Cerebellar cortex (tissue), 1 donor: Measurements from ENCODE around the gene LRCOL1.
"Not testable (repeated sequence)": the region's sequence is repeated elsewhere in the genome, so short reads cannot be mapped to it uniquely, and the experiment has no call there.

ENCODE experiments used
- DNase-seq: peaks from one replicate; pipeline ENCODE4 v3.0.0-alpha.2; 2015; ENCODE audit warnings: low spot score

LRCOL1 gene

DNA sequence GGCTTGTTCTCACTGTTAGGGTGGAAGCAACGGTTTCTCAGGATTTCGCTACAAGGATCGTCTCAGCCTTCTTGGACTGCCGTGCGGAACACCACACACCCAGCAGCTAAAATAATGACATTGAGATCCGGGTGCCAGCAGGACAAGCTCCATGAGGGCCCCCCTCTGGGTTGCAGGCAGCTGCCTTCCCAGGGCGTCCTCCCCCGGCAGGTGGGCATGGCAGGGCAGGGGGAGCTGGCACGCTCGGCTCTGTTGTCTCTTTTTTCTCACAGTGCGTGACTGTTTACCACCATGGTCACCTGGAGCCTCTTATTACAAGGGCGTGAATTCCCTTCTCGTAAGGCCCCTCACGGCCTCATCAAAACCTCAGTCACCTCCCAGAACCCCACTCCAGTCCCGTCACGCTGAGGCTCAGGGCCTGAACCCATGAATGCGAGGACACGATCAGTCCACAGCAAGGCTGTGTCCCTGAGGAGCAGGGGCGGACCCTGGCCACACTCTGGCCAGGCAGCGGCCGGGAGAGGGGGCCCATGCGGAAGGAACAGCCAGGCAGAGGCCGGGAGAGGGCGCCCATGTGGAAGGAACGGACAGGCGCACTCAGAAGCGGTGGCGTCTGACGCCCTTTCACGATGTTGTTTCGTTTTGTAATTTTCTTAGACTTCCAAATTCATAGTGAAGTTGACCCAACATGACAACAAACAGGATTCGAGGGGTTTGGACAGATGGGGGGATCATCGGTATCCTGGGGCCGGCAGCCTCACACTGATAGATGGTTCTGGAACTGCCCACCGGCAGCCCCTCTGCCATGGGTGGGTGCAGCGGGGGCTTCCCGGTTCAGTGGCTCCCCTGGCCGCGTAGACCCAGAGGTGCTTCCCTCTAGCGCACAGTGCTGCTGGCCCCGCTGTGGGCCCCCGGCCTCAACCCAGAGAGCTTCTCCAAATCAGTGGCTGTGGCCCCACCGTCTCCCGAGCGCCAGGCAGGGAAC lies 10.0 kb downstream of the LRCOL1 start:
- peak; percentile 60 for DNase-seq

DNA sequence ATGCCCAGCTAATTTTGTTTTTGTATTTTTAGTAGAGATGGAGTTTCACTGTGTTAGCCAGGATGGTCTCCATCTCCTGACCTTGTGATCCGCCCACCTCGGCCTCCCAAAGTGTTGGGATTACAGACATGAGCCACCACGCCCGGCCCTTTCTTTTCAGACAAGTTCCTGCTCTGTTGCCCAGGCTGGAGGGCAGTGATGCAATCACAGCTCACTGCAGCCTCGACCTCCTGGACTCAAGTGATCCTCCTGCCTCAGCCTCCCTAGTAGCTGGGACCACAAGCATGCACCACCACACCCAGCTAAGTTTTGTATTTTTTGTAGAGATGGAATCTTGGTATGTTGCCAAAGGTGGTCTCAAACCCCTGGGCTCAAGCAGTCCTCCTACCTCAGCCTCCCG lies 10.9 kb downstream of the LRCOL1 start:
- not testable (repeated sequence) for DNase-seq

DNA sequence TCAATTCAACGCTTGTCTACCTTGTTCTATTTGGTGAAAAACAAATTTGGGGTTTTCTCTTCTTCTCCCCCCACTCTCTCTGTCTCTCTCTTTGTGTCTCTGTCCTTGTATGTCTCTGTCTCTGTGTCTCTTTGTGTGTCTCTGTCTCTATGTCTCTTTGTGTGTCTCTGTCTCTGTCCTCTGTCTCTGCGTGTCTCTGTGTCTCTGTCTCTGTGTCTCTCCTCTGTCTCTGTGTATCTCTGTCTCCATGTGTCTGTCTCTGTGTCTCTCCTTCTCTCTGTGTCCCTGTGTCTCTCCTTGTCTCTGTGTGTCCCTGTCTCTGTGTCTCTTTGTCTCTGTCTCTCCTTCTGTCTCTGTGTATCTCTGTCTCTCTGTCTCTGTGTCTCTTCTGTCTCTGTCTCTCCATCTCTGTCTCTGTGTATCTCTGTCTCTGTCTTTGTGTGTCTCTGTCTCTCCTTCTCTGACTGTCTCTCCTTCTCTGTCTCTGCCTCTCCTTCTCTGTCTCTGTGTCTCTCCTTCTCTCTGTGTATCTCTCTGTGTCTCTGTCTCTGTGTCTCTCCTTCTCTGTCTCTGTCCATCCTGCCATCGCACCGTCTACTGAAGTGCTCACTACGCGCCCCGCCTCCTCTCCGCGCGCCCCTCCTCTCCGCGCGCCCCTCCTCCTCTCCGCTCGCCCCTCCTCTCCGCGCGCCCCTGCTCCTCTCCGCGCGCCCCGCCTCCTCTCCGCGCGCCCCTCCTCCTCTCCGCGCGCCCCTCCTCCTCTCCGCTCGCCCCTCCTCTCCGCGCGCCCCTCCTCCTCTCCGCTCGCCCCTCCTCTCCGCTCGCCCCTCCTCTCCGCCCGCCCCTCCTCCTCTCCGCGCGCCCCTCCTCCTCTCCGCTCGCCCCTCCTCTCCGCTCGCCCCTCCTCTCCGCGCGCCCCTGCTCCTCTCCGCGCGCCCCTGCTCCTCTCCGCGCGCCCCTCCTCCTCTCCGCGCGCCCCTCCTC lies 12.8 kb downstream of the LRCOL1 start:
- peak; percentile 34 for DNase-seq

DNA sequence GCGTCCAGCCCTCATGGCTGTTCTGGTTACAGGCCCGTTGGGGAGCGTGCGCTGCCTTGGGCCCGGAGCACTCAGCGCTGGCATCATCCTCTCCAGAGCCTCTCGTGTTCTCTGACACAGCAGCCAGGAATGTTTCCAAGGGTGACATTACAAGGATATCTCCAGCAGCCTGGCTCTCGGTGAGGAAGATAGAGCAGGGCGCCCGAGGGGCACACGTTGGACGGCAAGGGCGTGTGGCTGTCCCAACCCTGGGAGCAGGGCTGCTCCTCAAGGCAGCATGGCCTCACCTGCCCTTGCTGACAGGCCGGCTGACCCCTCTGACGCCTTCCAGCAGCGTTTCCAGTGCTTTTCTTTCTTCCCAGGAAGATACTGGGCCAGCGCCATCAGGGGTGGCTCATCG lies 14.4 kb downstream of the LRCOL1 start:
- DNase-seq: peak; percentile 50

DNA sequence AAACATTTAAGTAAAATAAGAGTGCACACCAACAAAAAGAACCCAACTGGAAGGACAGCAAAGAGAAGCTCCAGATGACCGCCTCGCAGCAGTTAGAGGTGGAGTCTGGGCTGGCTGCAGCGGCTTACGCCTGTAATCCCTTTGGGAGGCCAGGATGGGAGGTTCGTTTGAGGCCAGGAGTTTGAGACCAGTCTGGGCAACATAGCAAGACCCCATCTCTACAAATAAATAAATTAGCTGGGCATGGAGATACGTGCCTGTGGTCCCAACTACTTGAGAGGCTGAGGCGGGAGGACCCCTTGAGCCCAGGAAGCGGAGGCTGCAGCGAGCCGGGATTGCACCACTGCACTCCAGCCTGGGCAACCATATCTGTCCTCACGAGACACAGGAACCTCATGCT lies 15.2 kb downstream of the LRCOL1 start:
- no peak for DNase-seq

DNA sequence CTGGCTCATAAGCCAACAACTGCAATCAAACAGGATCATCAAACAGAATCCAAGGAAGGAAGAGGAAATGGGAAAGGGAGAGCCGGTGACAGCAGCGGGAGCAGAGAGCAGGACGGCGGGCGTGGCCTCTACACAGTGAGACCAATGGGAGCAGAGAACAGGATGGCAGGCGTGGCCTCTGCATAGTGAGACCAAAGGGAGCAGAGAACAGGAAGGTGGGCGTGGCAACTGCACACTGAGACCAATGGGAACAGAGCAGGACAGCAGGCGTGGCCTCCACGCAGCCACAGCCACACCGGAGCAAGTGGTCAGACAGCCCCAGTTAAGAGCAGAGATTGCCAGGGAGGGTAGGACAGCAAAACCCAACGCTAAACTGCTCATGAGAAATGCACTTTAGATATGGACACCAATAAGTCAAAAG lies 16.4 kb downstream of the LRCOL1 start:
- DNase-seq: peak; percentile 99

DNA sequence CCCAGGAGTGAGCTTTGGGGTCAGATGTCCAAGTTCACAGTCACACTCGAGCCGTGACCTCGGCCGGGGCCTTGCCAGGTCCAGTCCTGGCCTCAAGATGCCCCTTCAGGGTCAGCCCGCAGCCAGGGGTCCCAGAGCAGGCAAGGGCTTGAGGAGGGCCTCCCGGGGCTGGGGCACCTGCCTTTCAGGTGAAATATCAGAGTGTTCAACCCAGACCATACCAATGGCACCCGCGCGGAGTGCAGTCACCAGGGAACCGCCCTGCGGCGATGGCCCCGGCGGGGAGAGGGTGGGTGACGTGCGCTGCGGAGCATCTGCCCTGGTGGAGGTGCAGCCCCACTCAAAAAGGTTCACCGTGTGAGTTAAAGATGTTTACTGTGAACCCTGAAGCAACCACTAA lies 16.9 kb downstream of the LRCOL1 start:
- no peak for DNase-seq

DNA sequence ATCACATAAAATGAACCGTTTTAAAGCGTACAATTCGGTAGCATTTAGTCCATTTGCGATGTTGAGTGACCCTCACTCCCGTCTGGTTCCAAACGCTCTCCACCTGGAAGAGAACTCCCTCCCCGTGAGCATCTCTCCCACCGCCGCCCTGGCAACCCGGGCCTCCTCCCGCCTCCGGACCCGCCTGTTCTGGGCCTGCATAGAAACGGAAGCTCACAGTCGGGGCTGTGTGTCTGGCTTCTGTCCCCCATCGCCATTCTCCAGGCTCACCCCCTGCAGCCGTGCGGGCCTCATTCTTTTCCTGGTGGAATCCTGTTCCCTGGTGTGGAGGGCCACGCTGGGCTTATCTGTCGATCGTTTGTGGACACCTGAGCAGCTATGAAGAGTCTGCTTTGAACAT lies 17.3 kb downstream of the LRCOL1 start:
- DNase-seq: no peak

DNA sequence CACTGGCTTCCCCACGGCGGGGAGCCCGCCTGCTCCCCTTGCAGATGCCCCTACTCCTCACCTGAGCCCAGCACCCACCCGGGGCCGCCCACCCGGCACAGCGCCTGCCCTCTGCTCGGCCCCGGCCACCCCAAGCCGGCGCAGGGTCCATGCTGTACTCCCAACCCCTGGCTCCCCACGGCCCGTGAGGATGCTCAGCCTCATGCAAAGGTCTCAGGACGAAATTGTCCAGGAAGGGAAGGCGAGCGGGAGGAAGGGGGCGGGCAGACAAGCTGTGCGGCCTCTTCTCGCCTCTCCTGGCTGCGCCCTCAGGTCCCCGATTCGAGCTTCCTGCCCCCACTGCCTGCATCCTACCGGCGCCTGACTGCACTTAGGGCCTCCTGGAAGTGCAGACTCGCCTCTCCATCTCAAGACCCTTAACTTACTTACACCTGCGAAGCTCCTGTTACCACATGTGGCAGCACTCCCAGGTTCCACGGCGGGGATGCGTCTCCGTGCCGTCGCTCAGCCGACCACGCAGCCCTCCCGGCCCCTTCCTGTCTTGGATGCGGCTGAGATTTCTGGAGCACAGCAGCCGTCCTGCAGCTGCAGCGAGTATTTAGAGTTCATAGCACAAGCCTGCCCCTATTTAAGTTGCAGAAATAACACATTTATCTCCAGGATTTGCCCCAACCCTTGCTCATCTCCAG lies 18.0 kb downstream of the LRCOL1 start:
- DNase-seq: no peak

DNA sequence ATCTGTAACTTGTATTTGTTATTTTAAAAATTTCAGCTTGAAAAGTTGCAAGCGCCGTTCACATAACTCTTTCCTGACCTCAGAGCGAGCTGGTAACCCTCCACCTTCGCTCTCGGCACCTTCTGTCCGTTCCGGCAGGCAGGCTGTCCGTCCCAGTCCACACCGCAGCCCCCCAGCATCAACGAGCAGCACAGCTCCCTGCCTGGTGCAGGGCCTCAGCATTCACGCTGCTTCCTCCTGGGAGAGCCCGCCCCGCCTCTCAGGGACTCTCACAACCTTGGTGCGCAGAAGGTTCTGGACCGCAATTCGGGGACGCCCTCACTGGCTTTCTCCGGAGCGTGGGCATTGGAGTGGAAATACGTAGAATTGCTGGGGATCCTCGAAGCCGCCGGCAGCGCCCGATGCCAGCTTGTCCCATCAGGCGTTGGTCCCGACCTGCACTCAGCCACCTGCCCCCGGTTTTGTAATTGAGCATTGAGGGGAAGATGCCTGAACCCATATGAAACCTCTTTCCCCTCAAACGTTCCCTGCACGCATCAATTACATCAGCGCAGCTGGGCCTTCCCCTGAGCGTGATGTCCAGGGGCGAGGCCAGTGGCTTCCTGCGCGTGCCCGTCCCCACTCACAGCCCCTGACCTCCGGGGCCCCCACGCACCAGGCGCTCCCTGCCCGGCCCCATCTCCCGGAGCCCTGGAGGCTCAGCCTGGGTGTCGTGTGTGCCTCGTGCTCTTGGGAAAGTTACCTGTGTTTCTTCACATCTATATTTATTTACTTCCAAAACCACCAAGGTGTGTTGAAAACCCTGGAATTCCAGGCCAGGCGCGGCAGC lies 19.1 kb downstream of the LRCOL1 start:
- no peak for DNase-seq

DNA sequence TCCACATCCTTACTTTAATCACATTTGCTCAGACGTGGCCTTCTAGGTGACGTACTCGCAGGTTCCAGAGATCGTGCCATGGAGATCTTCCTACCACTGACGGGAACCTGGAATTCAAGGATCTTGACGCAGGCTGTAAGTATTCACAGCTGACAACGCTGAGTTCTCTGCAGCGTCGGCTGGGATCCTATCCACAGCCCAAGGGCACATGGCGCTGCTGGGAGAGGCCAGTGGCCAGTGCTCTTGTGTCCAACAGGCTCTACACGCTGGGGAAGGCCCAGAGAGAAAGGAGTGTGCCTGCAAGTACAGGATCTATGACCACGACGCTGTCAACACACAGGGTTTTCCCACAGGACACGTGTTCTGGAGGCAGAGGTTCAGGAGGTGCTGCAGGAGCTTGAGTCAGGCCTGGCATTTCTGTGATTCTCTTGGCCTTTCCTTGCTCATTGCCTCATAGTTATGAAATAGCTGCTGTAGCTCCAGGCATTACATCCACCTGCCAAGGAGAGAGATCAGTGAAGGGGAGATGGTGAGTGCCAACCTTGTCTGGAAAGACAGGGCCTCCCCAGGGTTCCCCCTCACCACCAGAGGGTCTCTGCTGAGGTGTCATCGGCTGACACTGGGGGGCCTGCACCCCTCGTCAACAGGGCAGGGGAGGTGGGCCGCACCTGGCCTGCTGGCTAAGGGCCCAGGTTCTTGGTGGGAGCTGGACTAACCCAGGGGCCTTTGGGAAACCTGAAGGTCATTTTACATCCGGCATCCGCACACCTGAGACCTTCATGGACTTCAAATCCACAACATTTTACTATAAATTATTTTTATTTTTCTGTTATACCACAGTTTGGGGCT lies 21.3 kb downstream of the LRCOL1 start:
- DNase-seq: no peak

DNA sequence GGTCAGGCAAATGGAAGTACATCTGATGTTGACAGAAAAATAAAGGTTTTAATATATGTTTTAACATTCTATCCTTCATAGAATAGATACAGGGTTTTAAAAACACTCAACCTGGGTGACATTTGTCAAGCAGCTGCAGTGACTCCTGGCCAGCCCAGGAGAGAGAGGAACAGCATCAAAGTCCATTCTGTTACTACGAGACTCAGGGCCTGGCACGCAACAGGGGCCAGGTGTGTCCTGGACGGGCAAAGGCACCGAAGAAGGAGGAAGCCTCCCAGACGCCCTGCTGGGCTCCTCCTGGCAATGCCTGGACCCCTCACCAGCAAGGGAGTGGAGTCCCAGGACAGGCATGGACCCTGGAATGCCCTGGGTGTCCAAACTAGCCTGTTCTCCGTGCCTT lies 22.1 kb downstream of the LRCOL1 start:
- DNase-seq: no peak

DNA sequence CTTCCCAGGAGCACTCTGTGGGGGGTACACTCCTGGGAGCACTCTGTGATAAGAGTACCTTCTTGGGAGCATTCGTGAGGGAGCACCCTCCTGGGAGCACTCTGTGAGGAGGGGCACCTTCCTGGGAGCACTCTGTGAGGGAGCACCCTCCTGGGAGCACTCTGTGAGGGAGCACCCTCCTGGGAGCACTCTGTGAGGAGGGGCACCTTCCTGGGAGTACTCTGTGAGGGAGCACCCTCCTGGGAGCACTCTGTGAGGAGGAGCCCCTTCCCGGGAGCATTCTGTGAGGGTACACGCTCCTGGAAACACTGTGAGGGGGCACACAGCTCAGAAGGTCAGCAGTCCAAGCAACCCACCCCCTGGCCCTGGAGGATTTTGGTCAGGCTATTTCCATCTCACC lies 22.6 kb downstream of the LRCOL1 start:
- DNase-seq: no peak

DNA sequence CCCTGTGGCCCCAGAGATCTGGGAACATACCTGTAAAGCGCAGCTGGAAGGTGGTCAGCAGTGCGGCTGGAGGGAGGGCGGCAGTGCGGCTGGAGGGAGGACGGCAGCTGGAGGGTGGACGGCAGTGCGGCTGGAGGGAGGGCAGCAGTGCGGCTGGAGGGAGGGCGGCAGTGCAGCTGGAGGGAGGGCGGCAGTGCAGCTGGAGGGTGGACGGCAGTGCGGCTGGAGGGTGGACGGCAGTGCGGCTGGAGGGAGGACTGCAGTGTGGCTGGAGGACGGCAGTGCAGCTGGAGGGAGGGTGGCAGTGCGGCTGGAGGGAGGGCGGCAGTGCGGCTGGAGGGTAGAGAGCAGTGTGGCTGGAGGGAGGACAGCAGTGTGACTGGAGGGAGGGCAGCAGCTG lies 23.5 kb downstream of the LRCOL1 start:
- no peak for DNase-seq

DNA sequence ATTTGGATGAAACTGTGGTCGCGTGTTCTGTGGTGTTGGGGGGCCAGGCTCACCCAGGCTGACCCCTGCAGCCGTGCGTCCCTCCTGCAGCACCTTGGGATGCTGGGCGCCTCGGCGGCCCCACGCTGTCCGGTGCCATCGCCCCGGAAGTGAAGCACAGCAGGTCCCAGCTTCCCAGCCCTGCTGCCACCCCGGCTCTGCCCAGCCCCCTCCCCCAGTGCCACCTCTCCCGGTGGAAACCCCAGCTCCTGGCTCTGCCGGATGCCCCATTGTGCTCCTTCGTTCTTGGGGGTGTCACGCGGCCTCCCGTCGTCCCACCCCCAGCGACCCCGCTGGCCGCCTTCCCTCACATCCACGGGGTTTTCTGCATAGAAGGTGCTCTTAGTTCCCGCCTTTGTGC lies 25.2 kb downstream of the LRCOL1 start:
- DNase-seq: no peak

DNA sequence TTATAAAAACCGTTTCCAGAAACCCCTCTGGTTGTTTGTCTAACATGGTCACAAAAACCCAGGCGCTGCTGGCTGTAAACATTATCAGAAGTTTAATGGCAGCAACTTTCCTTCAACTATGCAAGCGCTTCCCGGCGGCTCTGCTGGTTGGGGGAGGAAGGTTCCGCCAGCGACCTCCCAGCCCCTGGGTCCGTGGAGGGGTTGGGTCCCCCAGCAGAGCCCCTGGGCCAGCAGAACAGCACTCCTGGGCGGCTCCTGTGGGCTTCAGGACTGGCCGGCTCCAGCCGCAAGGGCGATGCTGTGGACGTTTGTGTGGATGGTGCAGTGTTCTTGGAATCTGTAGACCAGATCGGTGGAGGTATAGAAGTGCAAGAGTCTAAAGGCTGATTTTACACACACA lies 26.0 kb downstream of the LRCOL1 start:
- no peak for DNase-seq

DNA sequence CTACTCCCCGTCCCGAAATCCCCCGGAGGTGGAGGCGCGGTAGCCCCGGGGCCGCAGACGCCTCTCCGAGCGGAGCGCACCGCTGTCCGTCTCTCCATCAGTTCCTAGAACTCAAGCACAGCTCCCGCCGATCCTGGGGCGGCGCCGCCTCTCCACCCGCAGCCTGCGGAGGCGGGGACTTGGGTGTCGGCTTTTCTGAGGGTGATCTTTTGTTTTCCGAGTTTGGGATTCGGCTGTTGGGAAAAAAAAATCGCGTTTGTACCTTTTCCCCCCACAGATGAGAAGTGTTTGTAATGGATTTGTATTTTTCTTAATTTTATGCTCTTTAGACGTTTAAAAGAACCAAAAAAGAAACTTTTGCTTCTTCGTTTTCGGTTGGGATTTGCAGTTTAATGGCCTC lies 26.6 kb downstream of the LRCOL1 start:
- DNase-seq: no peak

DNA sequence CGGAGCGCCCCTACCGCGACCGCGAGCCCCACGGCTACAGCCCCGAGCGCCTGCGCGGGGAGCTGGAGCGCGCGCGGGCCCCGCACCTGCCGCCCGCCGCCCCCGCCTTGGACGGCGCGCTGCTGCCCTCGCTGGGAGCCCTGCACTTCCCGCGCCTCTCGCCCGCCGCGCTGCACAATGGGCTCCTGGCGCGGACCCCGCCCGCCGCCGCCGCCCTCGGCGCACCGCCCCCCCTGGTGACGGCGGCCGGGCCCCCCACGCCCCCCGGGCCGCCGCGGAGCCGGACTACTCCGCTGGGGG lies 27.0 kb downstream of the LRCOL1 start:
- no peak for DNase-seq

DNA sequence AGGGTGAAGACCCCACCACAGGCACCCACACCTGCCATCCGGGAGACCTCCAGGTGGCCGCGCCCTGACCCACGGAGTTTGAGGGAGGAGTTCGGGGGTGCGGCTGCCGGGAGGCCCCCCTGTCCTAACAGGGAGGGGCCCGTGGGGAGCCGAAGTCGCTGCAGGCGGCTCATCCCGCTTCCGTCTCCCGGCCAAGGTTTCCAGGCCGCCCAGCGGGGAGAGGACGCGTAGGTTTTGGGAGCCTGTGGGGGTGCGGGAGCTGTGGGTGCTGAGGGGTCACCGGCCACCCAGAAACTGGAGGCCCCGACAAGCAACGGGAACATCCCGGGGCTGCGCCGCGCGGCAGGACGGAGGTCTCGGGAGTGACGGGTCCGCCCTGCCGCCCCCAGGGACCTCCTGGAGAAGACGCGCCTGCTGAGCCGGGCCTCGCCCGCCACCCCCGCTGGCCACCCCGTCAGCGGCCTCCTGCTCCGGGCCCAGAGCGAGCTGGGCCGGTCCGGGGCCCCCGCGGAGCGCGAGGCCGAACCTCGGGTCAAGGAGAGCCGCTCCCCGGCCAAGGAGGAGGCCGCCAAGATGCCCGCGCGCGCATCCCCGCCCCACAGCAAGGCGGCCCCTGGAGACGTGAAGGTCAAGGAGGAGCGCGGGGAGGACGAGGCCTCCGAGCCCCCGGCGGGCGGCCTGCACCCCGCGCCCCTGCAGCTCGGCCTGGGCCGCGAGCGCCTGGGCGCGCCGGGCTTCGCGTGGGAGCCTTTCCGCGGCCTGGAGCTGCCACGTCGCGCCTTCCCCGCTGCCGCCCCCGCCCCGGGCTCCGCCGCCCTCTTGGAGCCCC lies 27.6 kb downstream of the LRCOL1 start:
- DNase-seq: no peak

DNA sequence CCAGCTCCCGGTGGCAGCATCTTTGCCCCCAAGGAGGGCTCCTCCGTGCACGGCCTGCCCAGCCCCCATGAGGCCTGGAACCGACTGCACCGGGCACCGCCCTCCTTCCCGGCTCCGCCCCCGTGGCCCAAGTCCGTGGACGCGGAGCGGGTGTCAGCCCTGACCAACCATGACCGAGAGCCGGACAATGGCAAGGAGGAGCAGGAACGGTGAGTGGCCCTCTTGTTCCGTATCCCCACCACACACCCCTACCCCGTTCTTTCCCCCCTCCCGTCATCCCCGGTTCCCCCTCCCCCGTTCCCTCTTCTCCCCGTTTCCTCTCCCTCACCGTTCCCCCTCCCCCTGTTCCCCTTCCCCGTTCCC lies 28.3 kb downstream of the LRCOL1 start:
- no peak for DNase-seq
